HK-2 (cell line): Measurements from ENCODE around the gene ACTG2.
"Not testable (repeated sequence)": the region's sequence is repeated elsewhere in the genome, so short reads cannot be mapped to it uniquely, and the experiment has no call there.

Experiments
- DNase-seq: peaks from one replicate; pipeline ENCODE4 v3.0.0-alpha.2; 2018; ENCODE audit not compliant: unreplicated experiment

The ACTG2 gene

DNA sequence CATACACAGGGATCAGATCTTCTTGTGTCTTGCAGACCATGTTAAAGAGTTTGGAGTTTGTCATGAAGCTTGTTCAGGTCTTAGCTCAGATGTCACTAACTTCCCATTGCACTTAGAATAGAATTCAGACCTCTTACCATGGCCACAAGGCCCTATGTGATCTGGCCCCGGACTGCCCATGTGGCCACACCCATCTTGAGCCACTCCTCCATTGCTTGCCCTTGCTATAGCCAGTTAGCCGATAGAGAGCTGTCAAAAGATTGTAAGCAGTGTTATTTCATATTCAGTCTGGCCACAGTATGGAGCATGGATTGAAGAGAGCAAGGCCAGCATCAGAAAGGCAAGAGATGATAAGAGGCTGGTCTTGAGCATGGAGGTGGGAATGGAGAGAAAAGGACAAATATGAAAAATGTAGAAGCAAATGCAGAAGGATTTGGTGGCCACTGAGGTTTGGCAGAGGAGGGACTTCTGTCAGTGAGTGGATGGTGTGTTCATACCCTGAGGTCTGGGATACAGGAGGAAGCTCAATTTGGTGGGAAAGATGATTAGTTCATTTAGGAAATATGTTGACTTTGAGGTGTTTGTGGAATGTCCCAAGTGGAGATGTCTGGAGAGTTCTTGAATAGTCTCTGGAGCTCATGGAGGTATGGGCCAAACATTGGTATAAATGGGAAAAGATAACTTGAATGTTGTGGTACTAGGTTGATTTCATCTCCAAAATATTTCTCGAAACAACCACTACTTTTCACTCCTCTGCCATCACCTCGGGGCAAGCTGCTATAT, 44.5 kb downstream of the ACTG2 start:
- no peak for DNase-seq

DNA sequence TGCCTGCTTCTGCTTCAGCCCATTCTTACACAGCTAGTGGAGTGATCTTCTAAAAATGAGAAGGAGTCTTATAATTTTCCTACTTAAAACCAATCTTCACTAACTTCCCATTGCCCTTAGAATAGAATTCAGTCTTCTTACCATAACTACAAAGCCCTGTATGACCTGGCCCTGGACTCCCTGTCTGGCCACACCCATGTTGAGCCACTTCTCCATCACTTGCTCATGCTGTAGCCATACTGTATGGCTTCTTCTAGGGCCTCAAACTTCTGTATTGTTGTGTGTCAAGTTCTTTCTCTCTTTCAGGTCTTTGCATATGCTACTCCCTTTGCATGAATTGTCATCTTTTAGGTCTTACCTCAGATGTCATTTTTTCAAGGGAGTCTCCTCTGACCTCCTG, 45.1 kb downstream of the ACTG2 start:
- DNase-seq = no peak

DNA sequence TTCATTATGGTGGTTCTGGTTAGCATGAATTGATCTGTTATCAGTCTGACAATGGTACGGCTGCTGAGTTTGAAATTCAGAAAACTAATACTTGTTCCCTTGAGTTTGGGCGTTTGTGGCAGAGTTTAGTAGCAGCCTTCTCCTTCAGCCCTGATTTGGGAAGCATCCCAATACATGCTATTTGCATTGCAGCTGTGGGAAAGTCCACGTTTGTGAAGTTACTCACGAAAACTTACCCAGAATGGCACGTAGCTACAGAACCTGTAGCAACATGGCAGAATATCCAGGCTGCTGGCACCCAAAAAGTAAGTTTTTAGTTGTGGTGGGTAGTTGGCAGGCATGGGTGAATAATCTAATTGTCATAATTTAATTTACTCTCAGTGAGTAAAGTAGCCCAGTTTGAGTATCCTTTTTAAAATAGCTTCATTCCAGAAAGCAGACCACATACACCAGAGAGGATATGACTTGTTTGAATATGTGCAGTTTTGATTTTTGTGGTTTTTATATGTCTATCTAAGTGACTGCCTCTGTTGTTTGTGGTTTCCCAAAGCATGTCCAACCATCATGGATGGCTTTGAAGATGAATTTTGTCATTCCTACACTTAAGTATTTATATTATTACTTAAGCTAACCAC, 46.0 kb downstream of the ACTG2 start:
- no peak for DNase-seq

DNA sequence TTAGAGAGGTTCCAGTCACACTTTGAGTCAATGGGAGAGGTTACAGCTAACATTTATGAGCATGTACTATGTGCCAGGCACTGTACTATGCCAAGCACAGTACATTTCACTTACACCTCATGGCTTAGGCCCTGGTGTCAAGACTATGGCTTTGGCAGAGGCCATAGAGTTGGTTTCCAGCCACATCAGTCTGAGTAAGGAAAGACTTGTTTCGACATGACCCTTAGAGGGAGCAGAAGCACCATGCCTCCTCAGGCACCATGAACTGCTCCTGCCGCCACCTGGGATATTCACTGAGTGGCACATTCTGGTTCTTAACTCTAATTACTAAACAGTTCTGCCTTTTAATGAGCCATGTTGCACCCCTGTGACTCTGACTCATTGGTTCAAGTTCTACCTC, 46.6 kb downstream of the ACTG2 start:
- DNase-seq = no peak

DNA sequence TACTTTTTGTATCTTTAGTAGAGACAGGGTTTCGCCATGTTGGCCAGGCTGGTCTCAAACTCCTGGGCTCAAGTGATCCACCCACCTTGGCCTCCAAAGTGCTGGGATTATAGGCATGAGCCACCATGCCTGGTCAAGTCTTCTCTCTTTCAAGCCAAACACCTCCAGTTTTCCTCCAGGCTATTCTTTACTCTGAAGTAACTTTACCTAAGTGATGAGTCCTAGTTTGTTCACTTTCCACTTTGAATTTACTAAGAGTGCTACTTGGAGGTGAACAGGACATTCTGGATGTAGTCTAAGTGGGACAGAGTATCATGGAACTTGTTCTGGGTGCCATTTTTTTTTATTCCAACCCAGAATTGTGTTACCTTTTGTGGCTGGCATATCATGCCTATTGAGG, 47.3 kb downstream of the ACTG2 start:
- DNase-seq = not testable (repeated sequence)

DNA sequence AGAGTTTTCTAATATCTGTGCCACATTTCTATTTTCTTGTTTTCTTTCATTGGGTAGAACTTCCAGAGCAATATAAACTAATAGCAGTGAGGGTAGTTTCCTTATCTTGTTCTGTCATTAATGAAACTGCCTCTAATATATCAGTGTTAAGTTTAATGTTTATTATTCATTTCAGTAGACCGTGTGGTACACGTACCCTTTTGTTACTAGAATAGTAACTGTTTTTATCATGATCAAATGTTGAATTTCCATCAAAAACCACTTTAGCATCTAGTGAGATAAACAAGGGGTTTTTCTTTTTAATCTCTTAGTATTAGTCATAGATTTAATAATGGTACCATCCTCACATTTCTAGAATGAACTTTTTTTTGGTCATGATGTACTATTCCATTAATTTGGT, 49.9 kb downstream of the ACTG2 start:
- no peak for DNase-seq

DNA sequence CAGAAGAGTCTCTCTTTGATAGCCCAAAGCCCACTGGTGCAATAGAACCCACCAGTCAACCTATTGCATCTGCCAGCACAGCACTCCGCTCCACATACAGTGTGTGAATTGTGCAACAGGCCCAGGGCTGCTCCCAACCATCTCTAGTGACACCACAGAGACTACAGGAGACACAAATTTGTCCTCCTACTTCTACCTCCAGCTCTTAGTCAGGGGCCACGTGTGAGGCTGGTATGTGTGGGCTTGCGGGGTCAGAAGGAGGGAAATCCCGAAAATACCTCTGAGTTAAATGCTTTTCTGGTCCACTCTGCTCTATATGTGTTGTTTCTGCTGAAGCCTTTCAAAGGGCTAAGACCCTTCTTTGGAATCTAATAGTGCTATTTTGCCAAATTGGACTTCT, 51.9 kb downstream of the ACTG2 start:
- DNase-seq = no peak

DNA sequence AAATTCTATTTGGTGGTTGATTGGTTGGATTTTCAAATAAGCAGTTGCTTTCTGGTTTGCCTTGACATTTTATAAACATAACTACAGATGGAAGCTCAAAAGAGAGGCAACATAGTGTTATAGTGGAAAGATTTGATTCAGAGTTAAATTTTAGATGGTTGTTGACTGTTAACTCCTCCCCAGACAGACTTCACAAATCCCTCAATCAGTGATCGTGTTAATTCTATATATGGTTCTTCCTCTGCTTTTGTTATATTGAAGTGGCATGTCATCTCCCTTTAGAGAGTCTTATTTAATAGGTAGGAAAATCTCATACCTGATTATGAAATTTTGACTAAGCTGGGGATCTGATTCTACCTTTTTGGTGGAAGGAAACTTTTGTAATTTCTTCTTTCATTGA, 53.4 kb downstream of the ACTG2 start:
- DNase-seq = no peak

DNA sequence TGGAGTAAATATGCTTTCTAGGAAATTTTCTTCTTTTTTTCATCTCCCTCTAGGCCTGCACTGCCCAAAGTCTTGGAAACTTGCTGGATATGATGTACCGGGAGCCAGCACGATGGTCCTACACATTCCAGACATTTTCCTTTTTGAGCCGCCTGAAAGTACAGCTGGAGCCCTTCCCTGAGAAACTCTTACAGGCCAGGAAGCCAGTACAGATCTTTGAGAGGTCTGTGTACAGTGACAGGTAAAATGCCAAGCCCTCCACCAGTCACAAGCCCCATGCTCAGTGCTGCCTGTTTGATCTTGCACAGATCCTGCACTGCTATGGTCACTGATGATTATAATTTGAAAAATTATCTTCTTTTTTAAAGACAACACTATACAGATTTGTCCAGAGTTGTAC, 53.9 kb downstream of the ACTG2 start:
- DNase-seq = no peak

DNA sequence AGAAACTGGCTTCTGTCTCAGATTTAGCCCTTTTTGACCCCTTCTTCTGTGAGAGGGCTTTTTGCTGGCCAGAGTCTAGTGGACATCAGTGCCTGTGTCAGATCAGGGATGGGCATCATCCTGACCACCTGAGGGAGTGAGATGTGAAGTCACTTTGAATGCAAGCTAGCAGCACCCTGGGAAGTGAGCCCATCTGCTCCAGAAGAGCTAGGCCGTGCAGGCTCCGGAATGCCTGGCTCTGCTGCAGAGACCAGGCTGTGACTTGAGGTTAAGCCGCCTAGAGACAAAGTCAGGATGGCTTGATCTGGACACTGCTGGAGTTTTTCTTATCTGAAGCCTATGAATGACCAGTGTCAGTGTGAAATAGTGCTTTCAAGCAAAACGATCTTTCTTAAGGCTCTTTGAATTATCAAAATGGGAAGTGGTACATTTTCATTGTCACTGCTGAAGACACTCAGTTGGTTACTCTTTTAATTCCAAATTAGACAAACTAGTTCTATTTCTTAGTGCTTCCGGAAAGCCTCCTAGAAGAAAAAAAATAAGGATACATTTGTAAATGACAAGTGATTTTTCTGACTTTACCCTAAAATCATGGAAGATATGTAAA, 54.7 kb downstream of the ACTG2 start:
- no peak for DNase-seq

DNA sequence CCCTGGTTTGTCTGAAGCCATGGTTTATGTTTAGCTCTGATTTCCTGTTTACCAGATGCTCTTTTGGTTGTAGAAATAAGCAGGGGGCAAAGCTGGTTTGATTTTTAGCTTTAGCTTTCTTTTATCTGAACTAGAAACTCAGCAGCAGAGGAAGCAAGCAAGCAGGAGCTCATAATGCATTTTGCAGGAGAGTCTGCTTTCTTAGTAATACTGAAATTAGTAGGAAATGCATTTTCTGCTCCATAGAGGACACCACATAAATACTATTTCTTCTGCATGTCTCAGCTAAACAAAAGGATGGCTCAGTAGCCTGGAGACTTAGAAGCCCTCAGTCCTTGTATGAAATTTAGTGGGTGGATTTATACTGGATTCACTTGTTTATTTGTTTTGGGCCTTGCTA, 57.0 kb downstream of the ACTG2 start:
- DNase-seq = no peak

DNA sequence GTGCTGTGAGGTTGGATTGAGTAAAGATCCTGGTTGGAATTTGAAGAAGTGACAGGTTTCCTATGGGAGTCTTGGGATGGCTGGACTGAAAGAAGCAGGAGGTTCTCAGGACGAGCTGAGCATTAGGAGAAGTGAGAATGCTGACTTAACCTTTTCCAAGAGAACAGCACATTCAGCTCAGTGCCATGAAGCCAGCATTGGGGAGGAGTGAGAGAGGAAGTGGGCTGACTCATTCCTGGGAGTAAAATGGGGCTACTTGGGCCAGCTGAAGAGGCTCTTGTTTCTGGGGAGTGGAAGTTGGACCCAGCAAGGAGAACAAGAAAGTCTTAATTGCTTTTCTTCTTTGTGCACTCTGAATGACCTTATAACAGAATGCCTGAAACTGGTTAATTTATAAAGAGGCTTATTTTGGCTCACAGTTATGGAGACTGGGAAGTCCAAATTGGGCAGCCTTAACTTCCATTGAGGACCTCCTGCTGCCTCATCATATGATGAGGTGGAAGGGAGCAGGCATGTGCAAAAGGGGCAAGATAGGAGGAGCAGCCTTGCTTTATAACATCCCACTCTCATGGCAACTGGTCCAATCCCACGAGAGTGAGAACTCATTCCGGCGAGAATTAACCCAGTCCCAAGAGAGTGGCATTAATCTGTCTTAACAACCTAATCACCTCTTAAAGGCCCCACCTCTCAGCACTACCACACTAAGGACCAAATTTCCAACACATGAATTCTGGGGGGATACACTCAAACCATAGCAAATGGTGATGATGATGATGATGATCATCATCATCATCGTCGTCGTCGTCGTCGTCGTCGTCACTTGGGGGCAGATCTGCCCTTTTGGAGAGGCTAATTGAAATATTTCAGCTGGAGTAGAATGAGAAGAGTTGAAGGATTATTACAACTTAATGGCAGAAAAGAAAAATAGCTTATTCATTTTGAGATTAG, 60.0 kb downstream of the ACTG2 start:
- DNase-seq = no peak

DNA sequence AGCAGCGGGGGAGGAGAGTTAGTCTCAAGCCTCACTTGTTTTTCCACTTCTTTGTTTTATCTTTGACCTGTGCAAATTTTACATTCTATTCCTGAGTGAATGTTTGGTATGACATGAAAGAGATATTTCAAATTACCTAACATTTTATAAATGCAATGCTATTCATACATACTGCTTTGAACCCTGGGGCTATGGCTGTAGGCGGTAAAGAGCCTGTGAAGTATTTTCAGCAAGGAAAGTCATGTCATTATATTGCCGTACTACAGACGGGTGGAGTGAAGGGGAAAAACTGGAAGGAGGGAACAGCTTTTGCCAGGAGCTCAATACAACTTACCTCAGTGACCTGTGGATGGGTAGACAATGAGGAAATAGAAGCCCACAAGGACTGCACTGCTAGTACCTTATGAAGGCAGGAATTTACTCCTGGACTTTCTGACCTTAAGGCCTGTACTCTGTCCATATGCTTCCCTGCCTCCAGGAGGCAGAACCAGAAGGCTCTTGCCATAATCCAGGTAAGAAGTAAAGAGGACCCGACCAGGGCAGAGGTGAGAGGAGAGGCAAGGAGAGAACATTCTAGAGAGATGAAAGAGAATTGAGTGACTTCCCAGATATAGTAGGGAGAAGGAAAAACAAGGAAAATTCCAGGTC, 63.5 kb downstream of the ACTG2 start:
- no peak for DNase-seq

DNA sequence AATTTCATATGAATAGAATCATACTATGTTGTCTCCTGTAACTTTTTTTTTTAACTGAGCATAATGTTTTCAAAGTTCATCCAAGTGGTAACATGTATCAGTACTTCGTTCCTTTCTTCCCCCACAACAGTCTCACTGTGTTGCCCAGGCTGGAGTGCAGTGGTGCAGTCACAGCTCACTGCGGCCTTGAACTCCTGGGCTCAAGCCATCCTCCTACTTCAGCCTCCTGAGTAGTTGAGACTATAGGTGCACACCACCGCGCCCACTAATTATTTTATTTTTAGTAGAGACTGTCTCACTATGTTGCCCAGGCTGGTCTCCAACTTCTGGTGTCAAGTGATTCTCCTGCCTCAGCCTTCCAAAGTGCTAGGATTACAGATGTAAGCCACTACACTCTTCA, 68.5 kb downstream of the ACTG2 start:
- DNase-seq = no peak

DNA sequence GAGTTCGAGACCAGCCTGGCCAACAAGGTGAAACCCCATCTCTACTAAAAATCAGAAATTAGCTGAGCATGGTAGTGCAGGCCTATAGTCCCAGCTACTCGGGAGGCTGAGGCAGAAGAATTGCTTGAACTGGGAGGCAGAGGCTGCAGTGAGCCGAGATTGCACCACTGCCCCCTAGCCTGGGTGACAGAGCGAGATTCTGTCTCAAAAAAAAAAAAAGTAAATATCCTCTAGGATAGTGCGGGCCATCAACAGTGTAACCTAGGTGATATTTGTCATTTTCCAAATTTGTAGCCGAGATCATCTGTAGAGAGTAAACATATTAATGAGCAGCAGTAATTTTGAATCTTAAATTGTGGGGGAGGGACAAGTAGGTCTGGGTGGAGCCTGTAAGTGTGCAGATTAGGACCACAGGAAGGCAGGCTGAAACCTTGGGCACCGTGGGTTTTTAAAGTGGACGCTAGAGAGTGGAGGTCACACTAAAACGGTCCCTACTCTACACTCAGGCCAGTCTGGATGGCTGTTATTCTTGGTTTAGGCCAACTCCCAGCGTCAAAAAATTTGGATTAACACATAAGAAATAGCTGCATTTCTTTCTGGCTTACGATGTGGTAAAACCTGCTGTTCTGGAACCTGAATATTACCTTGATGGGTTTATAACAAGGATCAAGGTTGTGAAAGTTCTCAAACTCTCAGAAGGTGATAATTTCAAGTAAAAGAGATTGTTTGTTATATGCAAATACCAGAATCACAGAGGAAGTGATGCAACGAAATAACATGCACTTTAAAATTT, 69.2 kb downstream of the ACTG2 start:
- DNase-seq = no peak

DNA sequence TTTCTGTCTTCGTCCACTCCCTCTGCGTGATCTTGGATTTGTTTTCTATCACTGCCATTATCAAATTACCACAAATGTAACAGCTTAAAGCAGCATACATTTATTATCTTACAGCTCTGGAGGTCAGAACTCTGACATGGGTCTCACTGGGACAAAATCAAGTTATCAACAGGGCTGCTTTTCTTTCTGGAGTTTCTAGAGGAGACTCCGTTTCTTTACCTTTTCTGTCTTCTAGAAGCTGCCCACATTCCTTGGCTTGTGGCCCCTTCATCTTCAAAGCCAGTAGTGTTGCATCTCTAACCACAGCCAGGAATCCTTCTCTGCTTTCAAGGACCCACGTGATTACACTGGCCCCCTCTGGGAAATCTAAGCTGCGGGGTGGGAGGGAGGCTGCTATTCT, 70.0 kb downstream of the ACTG2 start:
- DNase-seq = no peak

DNA sequence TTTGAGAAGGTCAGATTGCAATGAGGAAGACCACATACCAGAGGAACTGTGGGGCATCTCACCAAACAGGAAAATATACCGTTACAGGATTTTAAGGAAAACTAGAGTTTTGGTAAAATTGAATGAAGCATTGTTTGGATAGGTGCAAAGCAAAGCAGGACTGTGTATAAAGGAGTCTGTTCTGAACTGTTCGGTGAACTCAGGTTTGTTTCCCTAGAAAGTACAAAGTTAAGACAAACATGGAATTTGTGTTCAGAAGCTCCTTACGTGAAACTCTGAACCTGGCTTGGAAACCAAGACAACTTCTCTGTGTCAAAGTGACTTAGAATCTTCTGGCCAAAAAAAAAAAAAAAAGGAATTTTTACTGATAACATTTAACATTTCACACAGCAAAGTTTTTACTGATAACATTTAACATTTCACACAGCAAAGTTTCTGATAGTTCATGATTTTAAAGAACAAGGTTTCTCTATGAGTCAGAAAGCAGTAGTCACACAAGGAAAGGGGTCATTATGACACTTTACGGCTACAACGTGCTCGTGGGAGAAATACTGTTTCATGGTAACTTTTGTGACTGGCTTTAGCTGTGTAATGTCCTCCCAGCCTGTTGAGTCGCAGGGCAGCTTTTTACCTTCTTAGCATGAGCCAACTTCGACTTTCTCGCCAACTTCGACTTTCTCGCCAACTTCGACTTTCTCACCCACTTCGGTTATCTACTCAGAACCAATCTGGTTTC, 70.7 kb downstream of the ACTG2 start:
- DNase-seq = no peak

DNA sequence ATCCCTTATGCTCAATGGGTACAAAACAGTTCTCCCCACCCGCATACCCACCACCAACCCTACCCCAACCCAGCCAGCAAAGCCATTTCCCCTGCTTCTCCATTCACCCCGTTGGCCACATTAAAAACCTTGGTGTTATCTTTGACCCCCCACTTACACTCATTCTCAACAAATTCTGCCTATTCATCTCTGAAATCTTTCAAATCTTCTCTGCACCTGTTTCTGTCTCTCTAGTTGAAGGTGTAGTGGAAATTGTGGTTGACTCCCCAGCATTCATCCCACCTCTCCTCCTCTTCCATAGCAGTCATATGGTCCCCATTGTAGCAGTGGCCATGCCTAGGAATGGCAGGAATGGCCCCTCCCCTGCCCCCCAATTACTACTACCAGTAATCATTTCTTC, 71.4 kb downstream of the ACTG2 start:
- no peak for DNase-seq

DNA sequence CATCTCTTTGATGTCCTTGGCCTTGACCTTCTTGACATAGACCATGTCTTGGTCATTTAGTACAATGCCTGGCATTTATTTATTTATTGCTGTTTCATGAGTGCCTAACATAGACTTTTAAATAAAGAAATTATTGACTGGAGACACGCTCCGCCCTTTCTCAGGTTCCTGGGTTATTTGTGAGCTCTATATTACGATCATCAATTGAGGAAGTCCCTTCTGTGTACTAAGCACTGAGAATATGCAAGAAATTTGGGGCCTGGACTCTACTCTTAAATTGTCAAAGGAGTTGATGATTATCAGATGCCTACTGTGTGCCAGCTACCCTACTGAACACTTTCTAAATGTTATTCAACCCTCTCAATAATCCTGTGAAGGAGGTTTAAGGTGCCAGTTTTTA, 72.2 kb downstream of the ACTG2 start:
- DNase-seq = no peak

DNA sequence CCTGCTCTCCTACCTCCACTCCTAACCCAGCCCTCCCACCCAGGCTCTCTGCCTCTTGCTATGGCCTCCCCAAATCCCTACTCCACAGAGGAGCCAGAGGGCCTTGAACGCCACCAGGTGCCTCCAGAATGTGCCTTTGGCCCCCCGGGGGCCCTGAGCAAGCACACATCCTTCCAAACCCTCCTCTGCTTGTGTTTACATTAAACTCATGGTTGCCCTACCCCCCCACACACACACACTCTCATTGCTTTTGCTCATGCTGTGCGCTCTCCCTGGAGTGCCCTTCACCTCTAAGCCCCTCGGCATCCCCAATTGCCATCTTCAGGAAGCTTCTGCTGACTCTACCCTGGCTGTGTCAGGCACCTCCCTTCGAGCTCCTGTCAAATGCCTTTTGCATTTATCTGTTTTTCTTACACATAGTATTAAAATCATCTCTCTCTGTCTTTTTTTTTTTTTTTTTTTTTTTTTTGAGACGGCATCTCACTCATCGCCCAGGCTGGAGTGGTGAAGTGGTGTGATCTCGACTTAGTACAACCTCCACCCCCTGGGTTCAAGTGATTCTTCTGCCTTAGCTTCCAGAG, 75.6 kb downstream of the ACTG2 start:
- no peak for DNase-seq
